Right renal cortex interstitium (tissue), 3 donors: ENCODE results near the gene MOGAT1. TPM values are rescaled to one million over a fixed set of nuclear protein-coding genes. Genes with fewer than 3 reads are reported as not detected.
"Not testable (repeated sequence)": the region's sequence is repeated elsewhere in the genome, so short reads cannot be mapped to it uniquely, and the experiment has no call there.

ENCODE experiments used
- DNase-seq, 3 donors: peaks; one replicate each; pipeline ENCODE4 v3.0.0-alpha.2; 2013; ENCODE audit warnings: low read depth in 3 of 3, low spot score in 2 of 3
- polyA plus RNA-seq, 3 donors: library from polyadenylated mRNA; unstranded; fragments of 120-200 nt; gene quantifications; one replicate each; pipeline ENCODE4 v1.2.1, GENCODE V29; 2013; ENCODE audit not compliant: insufficient read length in 3 of 3

The MOGAT1 gene
- polyA plus RNA-seq, 3 donors = not detected

- DNase-seq = no peak
Measured at GRCh38 chr2:222736924-222737323, 65.5 kb downstream of the MOGAT1 start.

GRCh38 chr2:222738312-222738711 lies 66.9 kb downstream of the MOGAT1 start:
- no peak for DNase-seq

GRCh38 chr2:222738809-222739208 lies 67.4 kb downstream of the MOGAT1 start:
- DNase-seq = no peak

- DNase-seq = no peak
Measured at GRCh38 chr2:222739939-222740338, 68.5 kb downstream of the MOGAT1 start.

- no peak for DNase-seq
Measured at GRCh38 chr2:222743251-222743812, 71.9 kb downstream of the MOGAT1 start.

- DNase-seq = no peak
Measured at GRCh38 chr2:222745836-222746559, 74.5 kb downstream of the MOGAT1 start.

- DNase-seq = no peak
Measured at GRCh38 chr2:222747526-222748160, 76.2 kb downstream of the MOGAT1 start.

GRCh38 chr2:222750533-222750932 lies 79.1 kb downstream of the MOGAT1 start:
- no peak for DNase-seq

GRCh38 chr2:222751238-222751637 lies 79.8 kb downstream of the MOGAT1 start:
- DNase-seq = no peak

- DNase-seq = no peak
Measured at GRCh38 chr2:222751821-222752719, 80.6 kb downstream of the MOGAT1 start.

GRCh38 chr2:222752746-222753145 lies 81.3 kb downstream of the MOGAT1 start:
- DNase-seq = no peak

- DNase-seq = peak in 1 of 3 donors; percentile 33
Measured at GRCh38 chr2:222753251-222753824, 81.9 kb downstream of the MOGAT1 start.

GRCh38 chr2:222754324-222754930 lies 83.0 kb downstream of the MOGAT1 start:
- no peak for DNase-seq

GRCh38 chr2:222755593-222755992 lies 84.1 kb downstream of the MOGAT1 start:
- not testable (repeated sequence) for DNase-seq

- no peak for DNase-seq
Measured at GRCh38 chr2:222756362-222756831, 84.9 kb downstream of the MOGAT1 start.

- no peak for DNase-seq
Measured at GRCh38 chr2:222756951-222757650, 85.6 kb downstream of the MOGAT1 start.
